WTC11 (cell line): Measurements from ENCODE around the gene SLC2A14. TPM values are rescaled to one million over a fixed set of nuclear protein-coding genes. Genes with fewer than 3 reads are reported as not detected.
A peak's percentile ranks its signal among the peaks of the same experiment; 100 is the strongest.
"Not testable (repeated sequence)": the region's sequence is repeated elsewhere in the genome, so short reads cannot be mapped to it uniquely, and the experiment has no call there.

ENCODE experiments used
- ATAC-seq: fragments of 200-7000 bp; cut with Tn5 transposase; 2 replicates; pipeline ENCODE4 v1.10.0; 2021; ENCODE audit warnings: mild to moderate bottlenecking, moderate library complexity
- CTCF ChIA-PET: fragments of 300-600 bp; sonication (Branson Sonifier 250); formaldehyde crosslinking; loops from one replicate; lab custom pipeline; 2021; ENCODE audit warnings: antibody characterized with exemption; lab: Charles Lee
- POLR2A ChIA-PET: fragments of 350-600 bp; sonication (Branson Sonifier 250); formaldehyde crosslinking; loops from one replicate; lab custom pipeline; 2021; ENCODE audit warnings: antibody characterized with exemption; lab: Charles Lee
- DNase-seq: peaks from one replicate; pipeline ENCODE4 v3.0.0; 2021; ENCODE audit warnings: low spot score
- H3K27ac Mint-ChIP-seq: 2 replicates; pipeline ENCODE4 v1.8.0; 2021; ENCODE audit warnings: mixed read lengths
- H3K27me3 Mint-ChIP-seq: 2 replicates; pipeline ENCODE4 v1.8.0; 2021; ENCODE audit warnings: low read depth, mild to moderate bottlenecking, moderate library complexity, mixed read lengths
- H3K36me3 Mint-ChIP-seq: 2 replicates; pipeline ENCODE4 v1.8.0; 2021; ENCODE audit warnings: mixed read lengths
- H3K4me1 Mint-ChIP-seq: 2 replicates; pipeline ENCODE4 v1.8.0; 2022; ENCODE audit warnings: mixed read lengths
- H3K4me3 Mint-ChIP-seq: 2 replicates; pipeline ENCODE4 v1.8.0; 2021; ENCODE audit warnings: mild to moderate bottlenecking, moderate library complexity, mixed read lengths
- H3K9me3 Mint-ChIP-seq: 2 replicates; pipeline ENCODE4 v1.8.0; 2021; ENCODE audit warnings: mixed read lengths
- CREB1 ChIP-seq: sonication (generic); formaldehyde crosslinking; IDR thresholded peaks from 2 replicates; pipeline ENCODE4 v1.8.0; 2023; ENCODE audit warnings: mild to moderate bottlenecking, missing genetic modification reagents
- EMX1 ChIP-seq: fragments of 250-450 bp; sonication (Bioruptor Pico); IDR thresholded peaks from 2 replicates; pipeline ENCODE4 v1.8.0; 2021; ENCODE audit warnings: mild to moderate bottlenecking
- ETV6 ChIP-seq: sonication (generic); formaldehyde crosslinking; IDR thresholded peaks from 2 replicates; pipeline ENCODE4 v1.8.1; 2022; ENCODE audit warnings: mild to moderate bottlenecking, missing genetic modification reagents
- MXD4 ChIP-seq: fragments of 250-450 bp; sonication (Bioruptor Pico); IDR thresholded peaks from 2 replicates; pipeline ENCODE4 v1.8.0; 2021; ENCODE audit warnings: mild to moderate bottlenecking, moderate library complexity, borderline replicate concordance
- NFE2L1 ChIP-seq: sonication (generic); formaldehyde crosslinking; IDR thresholded peaks from 2 replicates; pipeline ENCODE4 v1.8.1; 2023; ENCODE audit warnings: missing genetic modification reagents
- NFYB ChIP-seq: sonication (generic); formaldehyde crosslinking; conservative IDR thresholded peaks from 2 replicates; pipeline ENCODE4 v1.8.0; 2022; ENCODE audit warnings: low read depth, missing genetic modification reagents
- OVOL2 ChIP-seq: fragments of 250-450 bp; sonication (Bioruptor Pico); IDR thresholded peaks from 2 replicates; pipeline ENCODE4 v1.9.0; 2021; ENCODE audit warnings: mild to moderate bottlenecking, borderline replicate concordance
- RORB ChIP-seq: fragments of 250-450 bp; sonication (Bioruptor Pico); IDR thresholded peaks from 2 replicates; pipeline ENCODE4 v1.9.0; 2021; ENCODE audit warnings: mild to moderate bottlenecking
- SMAD4 ChIP-seq: sonication (generic); formaldehyde crosslinking; IDR thresholded peaks from 2 replicates; pipeline ENCODE4 v1.8.0; 2022; ENCODE audit warnings: mild to moderate bottlenecking, missing genetic modification reagents
- SP1 ChIP-seq: sonication (generic); formaldehyde crosslinking; conservative IDR thresholded peaks from 2 replicates; pipeline ENCODE4 v1.8.1; 2022; ENCODE audit warnings: missing genetic modification reagents
- ZNF138 ChIP-seq: sonication (generic); formaldehyde crosslinking; conservative IDR thresholded peaks from 2 replicates; pipeline ENCODE4 v1.8.1; 2022; ENCODE audit warnings: mild to moderate bottlenecking, moderate library complexity, missing genetic modification reagents
- ZNF263 ChIP-seq: sonication (generic); formaldehyde crosslinking; IDR thresholded peaks from 2 replicates; pipeline ENCODE4 v1.8.1; 2022; ENCODE audit warnings: low read depth, mild to moderate bottlenecking, moderate library complexity, missing genetic modification reagents
- total RNA-seq: library from RNA; stranded (reverse); gene quantifications from 3 replicates; pipeline ENCODE4 v1.2.3, GENCODE V29; 2021
- TF ChIP-seq, protein P1 (sequence below): sonication (generic); formaldehyde crosslinking; IDR thresholded peaks from 2 replicates; pipeline ENCODE4 v1.8.0; 2022; ENCODE audit warnings: mild to moderate bottlenecking, missing genetic modification reagents
- TF ChIP-seq, protein P2 (sequence below): fragments of 250-450 bp; sonication (Bioruptor Pico); IDR thresholded peaks from 2 replicates; pipeline ENCODE4 v2.1.2; 2022; ENCODE audit warnings: mild to moderate bottlenecking, moderate library complexity
- TF ChIP-seq, protein P3 (sequence below): sonication (generic); formaldehyde crosslinking; IDR thresholded peaks from 2 replicates; pipeline ENCODE4 v1.8.1; 2023; ENCODE audit warnings: mild to moderate bottlenecking, missing genetic modification reagents
- TF ChIP-seq, protein P4 (sequence below): sonication (generic); formaldehyde crosslinking; IDR thresholded peaks from 2 replicates; pipeline ENCODE4 v1.8.1; 2022; ENCODE audit warnings: mild to moderate bottlenecking, moderate library complexity, missing genetic modification reagents
- TF ChIP-seq, protein P5 (sequence below): sonication (generic); formaldehyde crosslinking; IDR thresholded peaks from 2 replicates; pipeline ENCODE4 v1.8.1; 2023; ENCODE audit warnings: mild to moderate bottlenecking, missing genetic modification reagents, moderate library complexity
- TF ChIP-seq, protein P6 (sequence below): sonication (generic); formaldehyde crosslinking; IDR thresholded peaks from 2 replicates; pipeline ENCODE4 v1.8.1; 2023; ENCODE audit warnings: mild to moderate bottlenecking, moderate library complexity, missing genetic modification reagents
- TF ChIP-seq, protein P7 (sequence below): sonication (generic); formaldehyde crosslinking; IDR thresholded peaks from 2 replicates; pipeline ENCODE4 v1.8.0; 2022; ENCODE audit warnings: mild to moderate bottlenecking, missing genetic modification reagents
- TF ChIP-seq, protein P8 (sequence below): sonication (generic); formaldehyde crosslinking; IDR thresholded peaks from 2 replicates; pipeline ENCODE4 v1.8.0; 2022; ENCODE audit warnings: mild to moderate bottlenecking, missing genetic modification reagents
- TF ChIP-seq, protein P9 (sequence below): sonication (generic); formaldehyde crosslinking; conservative IDR thresholded peaks from 2 replicates; pipeline ENCODE4 v1.8.1; 2022; ENCODE audit warnings: mild to moderate bottlenecking, missing genetic modification reagents

SLC2A14 gene
- total RNA-seq, 1 experiment from 2014 or later: 24.4 TPM

DNA sequence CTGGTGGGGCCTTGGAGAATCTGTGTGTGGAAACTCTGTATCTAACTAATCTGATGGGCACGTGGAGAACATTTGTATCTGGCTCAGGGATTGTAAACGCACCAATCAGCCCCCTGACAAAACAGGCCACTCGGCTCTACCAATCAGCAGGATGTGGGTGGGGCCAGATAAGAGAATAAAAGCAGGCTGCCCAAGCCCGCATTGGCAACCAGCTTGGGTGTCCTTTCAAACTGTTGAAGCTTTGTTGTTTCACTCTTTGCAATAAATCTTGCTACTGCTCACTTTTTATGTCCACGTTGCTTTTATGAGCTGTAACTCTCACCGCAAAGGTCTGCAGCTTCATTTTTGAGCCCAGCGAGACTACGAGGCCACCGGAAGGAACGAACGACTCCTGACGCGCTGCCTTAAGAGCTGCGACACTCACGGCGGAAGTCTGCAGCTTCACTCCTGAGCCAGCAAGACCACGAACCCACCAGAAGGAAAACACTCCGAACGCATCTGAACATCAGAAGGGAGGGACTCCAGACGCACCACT is 9.8 kb downstream of the SLC2A14 start:
- H3K4me3 Mint-ChIP-seq, H3K36me3 Mint-ChIP-seq, H3K27me3 Mint-ChIP-seq, ATAC-seq, POLR2A ChIA-PET, DNase-seq: not testable (repeated sequence)
- Mint-ChIP-seq H3K9me3 (peaks cover 12% of the 10 kb centered on the region), H3K27ac (peak overlapping the region; percentile 90), H3K4me1 (peaks cover 50% of the 10 kb centered on the region)
- CTCF ChIA-PET: interaction anchor here (0.5 to 2.9 kb wide), 6 partner anchors 16 to 220 kb away, joined by 3 to 15 read pairs (median 4); no protein-coding TSS in a partner anchor
- TF ChIP-seq NFYB: peak; percentile 63

DNA sequence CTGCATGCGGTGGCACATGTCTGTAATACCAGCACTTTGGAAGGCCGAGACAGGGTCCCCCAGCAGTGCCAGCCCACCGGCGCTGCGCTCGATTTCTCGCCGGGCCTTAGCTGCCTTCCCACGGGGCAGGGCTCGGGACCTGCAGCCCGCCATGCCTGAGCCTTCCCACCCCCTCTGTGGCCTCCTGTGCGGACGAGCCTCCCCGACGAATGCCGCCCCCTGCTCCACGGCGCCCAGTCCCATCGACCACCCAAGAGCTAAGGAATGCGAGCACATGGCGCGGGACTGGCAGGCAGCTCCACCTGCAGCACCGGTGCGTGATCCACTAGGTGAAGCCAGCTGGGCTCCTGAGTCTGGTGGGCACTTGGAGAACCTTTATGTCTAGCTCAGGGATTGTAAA is 10.4 kb downstream of the SLC2A14 start:
- CTCF ChIA-PET: interaction anchor here (0.7 to 2.9 kb wide), 6 partner anchors 44 to 220 kb away, joined by 3 to 15 read pairs (median 4); no protein-coding TSS in a partner anchor
- not testable (repeated sequence) for ATAC-seq, H3K27me3 Mint-ChIP-seq, DNase-seq, H3K4me3 Mint-ChIP-seq, H3K36me3 Mint-ChIP-seq
- H3K9me3 Mint-ChIP-seq: peaks cover 11% of the 10 kb centered on the region
- TF ChIP-seq, protein P1, sequence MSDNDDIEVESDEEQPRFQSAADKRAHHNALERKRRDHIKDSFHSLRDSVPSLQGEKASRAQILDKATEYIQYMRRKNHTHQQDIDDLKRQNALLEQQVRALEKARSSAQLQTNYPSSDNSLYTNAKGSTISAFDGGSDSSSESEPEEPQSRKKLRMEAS (CRISPR knock-in tag): peak; percentile 44; the same call in 1 of the 2 replicates
- POLR2A ChIA-PET: interaction anchor here (0.6 kb wide), 2 partner anchors 12 to 47 kb away, joined by 3 read pairs; no protein-coding TSS in a partner anchor
- peak overlapping the region; percentile 90 for H3K27ac Mint-ChIP-seq
- peaks cover 50% of the 10 kb centered on the region for H3K4me1 Mint-ChIP-seq

DNA sequence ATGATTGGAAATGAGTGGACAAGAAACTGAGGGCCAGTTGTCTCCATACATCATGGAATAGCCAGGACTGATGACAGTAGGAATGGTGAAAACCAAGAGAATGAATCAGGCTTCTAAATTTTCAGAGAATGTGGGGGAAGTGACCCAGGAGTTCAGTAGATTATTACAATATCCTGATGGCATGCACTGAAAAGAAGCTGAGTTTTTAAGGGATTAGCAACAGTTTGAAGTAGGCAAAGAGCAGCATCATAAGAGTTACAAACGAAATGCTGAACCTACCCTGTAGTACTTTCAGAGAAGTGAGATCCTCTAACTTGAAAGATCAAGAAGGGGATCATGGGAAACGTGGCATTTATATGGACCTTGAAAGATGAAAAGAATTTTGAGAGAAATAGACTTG is 13.2 kb downstream of the SLC2A14 start:
- Mint-ChIP-seq H3K27ac (peak overlapping the region; percentile 99), H3K9me3 (peaks cover 9% of the 10 kb centered on the region), H3K27me3 (no peaks in the 10 kb centered on the region; the same call in 1 of the 2 replicates), H3K36me3 (peaks cover 14% of the 10 kb centered on the region), H3K4me1 (peaks cover 51% of the 10 kb centered on the region), H3K4me3 (no peak overlapping the region)
- TF ChIP-seq SP1 (CRISPR knock-in tag) (no peak), ZNF138 (CRISPR knock-in tag) (no peak), SMAD4 (CRISPR knock-in tag) (no peak), CREB1 (CRISPR knock-in tag) (no peak), EMX1 (CRISPR knock-in tag) (no peak), ZNF263 (CRISPR knock-in tag) (no peak), MXD4 (no peak), NFE2L1 (CRISPR knock-in tag) (no peak), OVOL2 (no peak), RORB (CRISPR knock-in tag) (no peak), ETV6 (CRISPR knock-in tag) (no peak)
- TF ChIP-seq, protein P2, sequence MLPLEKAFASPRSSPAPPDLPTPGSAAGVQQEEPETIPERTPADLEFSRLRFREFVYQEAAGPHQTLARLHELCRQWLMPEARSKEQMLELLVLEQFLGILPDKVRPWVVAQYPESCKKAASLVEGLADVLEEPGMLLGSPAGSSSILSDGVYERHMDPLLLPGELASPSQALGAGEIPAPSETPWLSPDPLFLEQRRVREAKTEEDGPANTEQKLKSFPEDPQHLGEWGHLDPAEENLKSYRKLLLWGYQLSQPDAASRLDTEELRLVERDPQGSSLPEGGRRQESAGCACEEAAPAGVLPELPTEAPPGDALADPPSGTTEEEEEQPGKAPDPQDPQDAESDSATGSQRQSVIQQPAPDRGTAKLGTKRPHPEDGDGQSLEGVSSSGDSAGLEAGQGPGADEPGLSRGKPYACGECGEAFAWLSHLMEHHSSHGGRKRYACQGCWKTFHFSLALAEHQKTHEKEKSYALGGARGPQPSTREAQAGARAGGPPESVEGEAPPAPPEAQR (CRISPR knock-in tag): no peak
- TF ChIP-seq, protein P3, sequence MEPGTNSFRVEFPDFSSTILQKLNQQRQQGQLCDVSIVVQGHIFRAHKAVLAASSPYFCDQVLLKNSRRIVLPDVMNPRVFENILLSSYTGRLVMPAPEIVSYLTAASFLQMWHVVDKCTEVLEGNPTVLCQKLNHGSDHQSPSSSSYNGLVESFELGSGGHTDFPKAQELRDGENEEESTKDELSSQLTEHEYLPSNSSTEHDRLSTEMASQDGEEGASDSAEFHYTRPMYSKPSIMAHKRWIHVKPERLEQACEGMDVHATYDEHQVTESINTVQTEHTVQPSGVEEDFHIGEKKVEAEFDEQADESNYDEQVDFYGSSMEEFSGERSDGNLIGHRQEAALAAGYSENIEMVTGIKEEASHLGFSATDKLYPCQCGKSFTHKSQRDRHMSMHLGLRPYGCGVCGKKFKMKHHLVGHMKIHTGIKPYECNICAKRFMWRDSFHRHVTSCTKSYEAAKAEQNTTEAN (CRISPR knock-in tag): no peak
- TF ChIP-seq, protein P4, sequence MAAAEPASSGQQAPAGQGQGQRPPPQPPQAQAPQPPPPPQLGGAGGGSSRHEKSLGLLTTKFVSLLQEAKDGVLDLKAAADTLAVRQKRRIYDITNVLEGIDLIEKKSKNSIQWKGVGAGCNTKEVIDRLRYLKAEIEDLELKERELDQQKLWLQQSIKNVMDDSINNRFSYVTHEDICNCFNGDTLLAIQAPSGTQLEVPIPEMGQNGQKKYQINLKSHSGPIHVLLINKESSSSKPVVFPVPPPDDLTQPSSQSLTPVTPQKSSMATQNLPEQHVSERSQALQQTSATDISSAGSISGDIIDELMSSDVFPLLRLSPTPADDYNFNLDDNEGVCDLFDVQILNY (CRISPR knock-in tag): no peak
- TF ChIP-seq, protein P5, sequence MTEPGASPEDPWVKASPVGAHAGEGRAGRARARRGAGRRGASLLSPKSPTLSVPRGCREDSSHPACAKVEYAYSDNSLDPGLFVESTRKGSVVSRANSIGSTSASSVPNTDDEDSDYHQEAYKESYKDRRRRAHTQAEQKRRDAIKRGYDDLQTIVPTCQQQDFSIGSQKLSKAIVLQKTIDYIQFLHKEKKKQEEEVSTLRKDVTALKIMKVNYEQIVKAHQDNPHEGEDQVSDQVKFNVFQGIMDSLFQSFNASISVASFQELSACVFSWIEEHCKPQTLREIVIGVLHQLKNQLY (CRISPR knock-in tag): no peak
- TF ChIP-seq, protein P6, sequence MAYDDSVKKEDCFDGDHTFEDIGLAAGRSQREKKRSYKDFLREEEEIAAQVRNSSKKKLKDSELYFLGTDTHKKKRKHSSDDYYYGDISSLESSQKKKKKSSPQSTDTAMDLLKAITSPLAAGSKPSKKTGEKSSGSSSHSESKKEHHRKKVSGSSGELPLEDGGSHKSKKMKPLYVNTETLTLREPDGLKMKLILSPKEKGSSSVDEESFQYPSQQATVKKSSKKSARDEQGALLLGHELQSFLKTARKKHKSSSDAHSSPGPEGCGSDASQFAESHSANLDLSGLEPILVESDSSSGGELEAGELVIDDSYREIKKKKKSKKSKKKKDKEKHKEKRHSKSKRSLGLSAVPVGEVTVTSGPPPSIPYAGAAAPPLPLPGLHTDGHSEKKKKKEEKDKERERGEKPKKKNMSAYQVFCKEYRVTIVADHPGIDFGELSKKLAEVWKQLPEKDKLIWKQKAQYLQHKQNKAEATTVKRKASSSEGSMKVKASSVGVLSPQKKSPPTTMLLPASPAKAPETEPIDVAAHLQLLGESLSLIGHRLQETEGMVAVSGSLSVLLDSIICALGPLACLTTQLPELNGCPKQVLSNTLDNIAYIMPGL (CRISPR knock-in tag): no peak
- TF ChIP-seq, protein P7, sequence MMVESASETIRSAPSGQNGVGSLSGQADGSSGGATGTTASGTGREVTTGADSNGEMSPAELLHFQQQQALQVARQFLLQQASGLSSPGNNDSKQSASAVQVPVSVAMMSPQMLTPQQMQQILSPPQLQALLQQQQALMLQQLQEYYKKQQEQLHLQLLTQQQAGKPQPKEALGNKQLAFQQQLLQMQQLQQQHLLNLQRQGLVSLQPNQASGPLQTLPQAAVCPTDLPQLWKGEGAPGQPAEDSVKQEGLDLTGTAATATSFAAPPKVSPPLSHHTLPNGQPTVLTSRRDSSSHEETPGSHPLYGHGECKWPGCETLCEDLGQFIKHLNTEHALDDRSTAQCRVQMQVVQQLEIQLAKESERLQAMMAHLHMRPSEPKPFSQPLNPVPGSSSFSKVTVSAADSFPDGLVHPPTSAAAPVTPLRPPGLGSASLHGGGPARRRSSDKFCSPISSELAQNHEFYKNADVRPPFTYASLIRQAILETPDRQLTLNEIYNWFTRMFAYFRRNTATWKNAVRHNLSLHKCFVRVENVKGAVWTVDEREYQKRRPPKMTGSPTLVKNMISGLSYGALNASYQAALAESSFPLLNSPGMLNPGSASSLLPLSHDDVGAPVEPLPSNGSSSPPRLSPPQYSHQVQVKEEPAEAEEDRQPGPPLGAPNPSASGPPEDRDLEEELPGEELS: no peak
- TF ChIP-seq, protein P8, sequence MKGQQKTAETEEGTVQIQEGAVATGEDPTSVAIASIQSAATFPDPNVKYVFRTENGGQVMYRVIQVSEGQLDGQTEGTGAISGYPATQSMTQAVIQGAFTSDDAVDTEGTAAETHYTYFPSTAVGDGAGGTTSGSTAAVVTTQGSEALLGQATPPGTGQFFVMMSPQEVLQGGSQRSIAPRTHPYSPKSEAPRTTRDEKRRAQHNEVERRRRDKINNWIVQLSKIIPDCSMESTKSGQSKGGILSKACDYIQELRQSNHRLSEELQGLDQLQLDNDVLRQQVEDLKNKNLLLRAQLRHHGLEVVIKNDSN: no peak
- TF ChIP-seq, protein P9, sequence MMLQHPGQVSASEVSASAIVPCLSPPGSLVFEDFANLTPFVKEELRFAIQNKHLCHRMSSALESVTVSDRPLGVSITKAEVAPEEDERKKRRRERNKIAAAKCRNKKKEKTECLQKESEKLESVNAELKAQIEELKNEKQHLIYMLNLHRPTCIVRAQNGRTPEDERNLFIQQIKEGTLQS (CRISPR knock-in tag): no peak
- CTCF ChIA-PET: interaction anchor here (0.9 to 1.9 kb wide), 10 partner anchors 32 to 219 kb away, joined by 3 to 15 read pairs (median 4); no protein-coding TSS in a partner anchor
- POLR2A ChIA-PET: no interaction called here
- ATAC-seq: no peak
- DNase-seq: no peak
